Right lobe of liver (tissue), 6 donors: ENCODE data around the gene IL6R. TPM values are rescaled to one million over a fixed set of nuclear protein-coding genes. Genes with fewer than 3 reads are reported as not detected.

Source experiments
- ATAC-seq, 4 donors: fragments of 200-7000 bp; cut with Tn5 transposase; one replicate each; pipeline ENCODE4 v1.9.1; 2020; ENCODE audit warnings: mild to moderate bottlenecking in 4 of 4, moderate library complexity in 4 of 4
- DNase-seq, 3 donors: peaks; one replicate each; pipeline ENCODE4 v3.0.0-alpha.2; 2020
- H3K27ac ChIP-seq, 3 donors: fragments of 200-600 bp; one replicate each; pipeline ENCODE4 v1.8.0; 2022
- H3K27me3 ChIP-seq, 2 donors: fragments of 200-600 bp; one replicate each; pipeline ENCODE4 v1.8.0; 2022
- H3K36me3 ChIP-seq, 4 donors: fragments of 200-600 bp; sonication (generic) in 1 of 4; one replicate each; pipeline versions ENCODE4 v1.5.1 to v1.8.0; 2017 to 2022; ENCODE audit warnings: control low read depth in 1 of 4
- H3K4me1 ChIP-seq, 4 donors: fragments of 200-600 bp; sonication (generic) in 1 of 4; one replicate each; pipeline versions ENCODE4 v1.5.1 to v1.8.0; 2017 to 2022; ENCODE audit warnings: control low read depth in 1 of 4
- H3K4me3 ChIP-seq, 3 donors: fragments of 200-600 bp; one replicate each; pipeline ENCODE4 v1.8.0; 2022
- H3K9me3 ChIP-seq, 4 donors: fragments of 200-600 bp; sonication (generic) in 1 of 4; one replicate each; pipeline versions ENCODE4 v1.5.1 to v1.8.0; 2017 to 2022; ENCODE audit warnings: control low read depth in 1 of 4
- CTCF ChIP-seq, 4 donors: fragments of 200-600 bp in 3 of 4; fragments of 450-650 bp in 1 of 4; IDR thresholded peaks; one replicate each; pipeline versions ENCODE4 v1.5.1 to v1.8.0; 2016 to 2022; ENCODE audit warnings: antibody characterized with exemption in 4 of 4, mild to moderate bottlenecking in 2 of 4
- POLR2A ChIP-seq: fragments of 450-650 bp; IDR thresholded peaks from one replicate; pipeline ENCODE4 v1.6.1; 2017; ENCODE audit warnings: antibody characterized with exemption, mild to moderate bottlenecking
- WGBS: methylation state at CpG from one replicate; pipeline ENCODE4 v1.1.6; 2018; ENCODE audit warnings: low coverage, low lambda C conversion rate; ENCODE audit not compliant: insufficient coverage; ENCODE audit errors: missing lambda C conversion rate; 5-methylcytosine and 5-hydroxymethylcytosine counted together
- intact Hi-C, 2 donors: fragments of 100-400 bp; cut with DNase I; formaldehyde crosslinking; loops; one replicate each; pipeline versions ENCODE4 v1.11.2 to v1.14.1; 2022
- total RNA-seq, 6 experiments: library from RNA; depleted of rRNA in 2 of 6; stranded (reverse); fragments of >200 nt in 2 of 6; fragmentation: NEBNext Ultra II Directional in 3 of 6; extraction: Animal tissue kit (Norgen Biotek cat#: 25700) in 3 of 6; gene quantifications; one replicate each; pipeline versions ENCODE4 v1.1.0 to v1.2.4, GENCODE V29; 2016 to 2023
- donor health status: DM: no; HTN: yes; CAD: no.
- donor health status: DM: no; HTN: no; CAD: no.
- donor health status: DM: no; HTN: no; CAD: no.
- donor health status: DM: no; HTN: yes; CAD: no.
- donor health status: DM: no; HTN: yes; CAD: no.

The IL6R gene
- total RNA-seq, 6 experiments from 2014 or later: 32.2 to 145 (median 68.2) TPM

DNA sequence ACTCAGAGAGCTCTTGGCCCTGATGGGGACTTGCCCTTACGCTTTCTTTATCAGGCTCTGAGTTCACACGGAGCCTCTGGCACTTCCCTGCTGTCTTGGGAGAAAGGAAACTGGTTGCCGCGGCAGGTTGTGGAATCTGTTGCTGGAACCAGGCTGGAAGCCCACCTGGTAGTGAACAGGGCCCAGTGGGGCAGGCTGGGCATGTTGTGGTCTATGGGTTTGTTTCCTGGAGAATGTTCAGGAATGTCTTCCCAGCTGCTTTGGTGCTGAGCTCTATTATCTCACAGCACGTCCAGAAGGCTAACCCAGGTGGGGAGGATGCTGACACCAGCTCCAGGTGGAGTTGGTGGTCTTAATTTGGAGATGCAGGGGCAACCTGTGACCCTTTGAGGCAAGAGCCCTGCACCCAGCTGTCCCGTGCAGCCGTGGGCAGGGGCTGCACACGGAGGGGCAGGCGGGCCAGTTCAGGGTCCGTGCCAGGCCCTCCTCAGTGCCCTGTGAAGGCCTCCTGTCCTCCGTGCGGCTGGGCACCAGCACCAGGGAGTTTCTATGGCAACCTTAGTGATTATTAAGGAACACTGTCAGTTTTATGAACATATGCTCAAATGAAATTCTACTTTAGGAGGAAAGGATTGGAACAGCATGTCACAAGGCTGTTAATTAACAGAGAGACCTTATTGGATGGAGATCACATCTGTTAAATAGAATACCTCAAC, 63.5 kb downstream of the IL6R start:
- H3K27ac ChIP-seq: peak overlapping the region in 1 of 3 donors; percentile 26
- no peaks in the 10 kb centered on the region for H3K9me3 ChIP-seq
- ATAC-seq: peak in 3 of 4 donors; percentile 9 to 43 (median 30)
- peaks cover 0 to 45% (median 14%) of the 10 kb centered on the region in 4 donors for H3K36me3 ChIP-seq
- H3K4me1 ChIP-seq: peaks cover 0 to 5% (median 0%) of the 10 kb centered on the region in 4 donors
- TF ChIP-seq POLR2A (no peak), CTCF (IDR thresholded peaks at IDR 0.05) (no peak)
- no peak overlapping the region for H3K4me3 ChIP-seq
- H3K27me3 ChIP-seq: no peaks in the 10 kb centered on the region
- intact Hi-C loops: no loop called here
- no peak for DNase-seq
- 88% methylated on average over 3 of the region's 12 CpGs for WGBS

- intact Hi-C loops: loop anchor here (10.0 kb wide), 2 partner anchors 75 to 85 kb away; partner anchors contain the start of gene UBE2Q1 (in 1 of the 2)
- 53% methylated on average over 3 of the region's 10 CpGs for WGBS
- peak in 1 of 3 donors; percentile 67 for DNase-seq
- Histone ChIP-seq H3K27me3 (no peaks in the 10 kb centered on the region), H3K4me1 (peaks cover 0 to 5% (median 0%) of the 10 kb centered on the region in 4 donors), H3K9me3 (no peaks in the 10 kb centered on the region), H3K4me3 (no peak overlapping the region), H3K36me3 (peaks cover 0 to 33% (median 8%) of the 10 kb centered on the region in 4 donors), H3K27ac (peak overlapping the region in 1 of 3 donors; percentile 36)
- TF ChIP-seq POLR2A: no peak
- peak in 1 of 4 donors; percentile 27 for TF ChIP-seq CTCF (IDR thresholded peaks at IDR 0.05)
- ATAC-seq: peak; percentile 76 to 79 (median 76)
These were observed 64.9 kb downstream of the IL6R start for GRCh38 chr1:154469844-154470560.

- no peaks in the 10 kb centered on the region for H3K27me3 ChIP-seq
- 58% methylated on average over 1 of the region's 2 CpGs for WGBS
- no peak overlapping the region for H3K4me3 ChIP-seq
- TF ChIP-seq POLR2A (no peak), CTCF (IDR thresholded peaks at IDR 0.05) (no peak)
- peaks cover 0 to 5% (median 0%) of the 10 kb centered on the region in 4 donors for H3K4me1 ChIP-seq
- H3K9me3 ChIP-seq: no peaks in the 10 kb centered on the region
- peaks cover 0 to 22% (median 0%) of the 10 kb centered on the region in 4 donors for H3K36me3 ChIP-seq
- DNase-seq (peak in 1 of 3 donors; percentile 34), ATAC-seq (no peak)
- intact Hi-C loops: loop anchor here (10.0 kb wide), 2 partner anchors 73 to 83 kb away; partner anchors contain the start of gene UBE2Q1 (in 1 of the 2)
- H3K27ac ChIP-seq: no peak overlapping the region
These were observed 66.2 kb downstream of the IL6R start for GRCh38 chr1:154471304-154471703.

GRCh38 chr1:154474802-154475201, 69.7 kb downstream of the IL6R start:
- Histone ChIP-seq H3K4me3 (no peak overlapping the region), H3K4me1 (peaks cover 0 to 6% (median 0%) of the 10 kb centered on the region in 4 donors), H3K9me3 (no peaks in the 10 kb centered on the region), H3K27me3 (no peaks in the 10 kb centered on the region), H3K36me3 (no peaks in the 10 kb centered on the region), H3K27ac (no peak overlapping the region)
- DNase-seq (peak in 1 of 3 donors; percentile 46), ATAC-seq (peak in 1 of 4 donors; percentile 7)
- TF ChIP-seq CTCF (IDR thresholded peaks at IDR 0.05): no peak
- TF ChIP-seq POLR2A: no peak
- WGBS: 100% methylated on average over 1 of the region's 3 CpGs
- intact Hi-C loops: loop anchor here (10.0 kb wide), 2 partner anchors 70 to 80 kb away; partner anchors contain the start of gene UBE2Q1 (in 1 of the 2)
